Neural cell (in vitro differentiated cells): ENCODE measurements around the gene FAM43A. TPM values are rescaled to one million over a fixed set of nuclear protein-coding genes. Genes with fewer than 3 reads are reported as not detected.

Experiments used
- H2AFZ ChIP-seq: fragments of 200-600, 300-800 bp; sonication (generic), shearing (Covaris generic); 2 replicates; pipeline ENCODE4 v1.6.0; 2014; ENCODE audit warnings: low read depth, mild to moderate bottlenecking, antibody characterized with exemption, low read length, moderate library complexity
- H3F3A ChIP-seq: fragments of 200-600 bp; shearing (Covaris generic); 2 replicates; pipeline ENCODE4 v1.6.1; 2016; ENCODE audit warnings: mild to moderate bottlenecking, moderate library complexity, mixed read lengths, antibody characterized with exemption, low read length; ENCODE audit not compliant: insufficient read depth, poor library complexity, severe bottlenecking
- H3K27ac ChIP-seq: fragments of 200-600, 300-800 bp; sonication (generic), shearing (Covaris generic); 2 replicates; pipeline ENCODE4 v1.5.1; 2014; ENCODE audit warnings: mild to moderate bottlenecking, low read length, moderate library complexity
- H3K27me3 ChIP-seq: fragments of 300-800, 200-600 bp; sonication (generic), shearing (Covaris generic); 2 replicates; pipeline ENCODE4 v1.6.0; 2014; ENCODE audit warnings: mild to moderate bottlenecking, low read depth, low read length, moderate library complexity; ENCODE audit not compliant: insufficient read depth
- H3K36me3 ChIP-seq: fragments of 300-800, 200-600 bp; sonication (generic), shearing (Covaris generic); 2 replicates; pipeline ENCODE4 v1.5.1; 2014; ENCODE audit warnings: mild to moderate bottlenecking, antibody characterized with exemption, low read length, moderate library complexity; ENCODE audit not compliant: insufficient read depth
- H3K4me2 ChIP-seq: fragments of 300-800, 200-600 bp; sonication (generic), shearing (Covaris generic); 2 replicates; pipeline ENCODE4 v1.6.0; 2014; ENCODE audit warnings: mild to moderate bottlenecking, low read length
- H3K4me3 ChIP-seq: fragments of 300-800, 200-600 bp; sonication (generic), shearing (Covaris generic); 2 replicates; pipeline ENCODE4 v1.5.1; 2014; ENCODE audit warnings: mild to moderate bottlenecking, low read length, moderate library complexity
- H3K79me2 ChIP-seq: fragments of 200-600 bp; shearing (Covaris generic); replicated peaks from 2 replicates; pipeline ENCODE4 v1.6.0; 2014; ENCODE audit warnings: mild to moderate bottlenecking, low read length, moderate library complexity; ENCODE audit not compliant: insufficient read depth
- H3K9ac ChIP-seq: fragments of 300-800, 200-600 bp; sonication (generic), shearing (Covaris generic); 2 replicates; pipeline ENCODE4 v1.6.1; 2016; ENCODE audit warnings: mild to moderate bottlenecking, low read length, mixed read lengths
- H3K9me2 ChIP-seq: fragments of 200-600 bp; shearing (Covaris generic); 2 replicates; pipeline ENCODE4 v1.6.1; 2016; ENCODE audit warnings: mild to moderate bottlenecking, low read length, mixed read lengths; ENCODE audit not compliant: insufficient read depth
- H3K9me3 ChIP-seq: fragments of 200-600, 300-800 bp; sonication (generic), shearing (Covaris generic); 2 replicates; pipeline ENCODE4 v1.6.1; 2016; ENCODE audit warnings: mild to moderate bottlenecking, mixed run types, low read length, moderate library complexity, mixed read lengths
- H4K20me1 ChIP-seq: fragments of 200-600 bp; shearing (Covaris generic); 2 replicates; pipeline ENCODE4 v1.6.1; 2016; ENCODE audit warnings: mild to moderate bottlenecking, mixed run types; ENCODE audit not compliant: insufficient read depth
- CTCF ChIP-seq: fragments of 450-650 bp; IDR thresholded peaks from 2 replicates; pipeline ENCODE4 v1.5.1; 2014; ENCODE audit warnings: antibody characterized with exemption, mild to moderate bottlenecking, moderate library complexity; ENCODE audit not compliant: poor library complexity, severe bottlenecking
- EP300 ChIP-seq: fragments of 450-650 bp; conservative IDR thresholded peaks from 2 replicates; pipeline ENCODE4 v1.6.1; 2014; ENCODE audit warnings: antibody characterized with exemption, mild to moderate bottlenecking, moderate library complexity; ENCODE audit not compliant: poor library complexity, severe bottlenecking
- EZH2 ChIP-seq: fragments of 200-600, 300-800 bp; shearing (Covaris generic), sonication (generic); IDR thresholded peaks from 2 replicates; pipeline ENCODE4 v1.6.1; 2014; ENCODE audit warnings: antibody characterized with exemption, low read length, borderline replicate concordance, mild to moderate bottlenecking; ENCODE audit not compliant: insufficient read depth, poor library complexity, severe bottlenecking
- MXI1 ChIP-seq: fragments of 450-650 bp; conservative IDR thresholded peaks from 2 replicates; pipeline ENCODE4 v1.6.1; 2014; ENCODE audit warnings: antibody characterized with exemption, mild to moderate bottlenecking; ENCODE audit not compliant: poor library complexity, severe bottlenecking
- POLR2AphosphoS5 ChIP-seq: IDR thresholded peaks from 2 replicates; pipeline ENCODE4 v1.6.1; 2012
- RAD21 ChIP-seq: fragments of 450-650 bp; conservative IDR thresholded peaks from 2 replicates; pipeline ENCODE4 v1.6.1; 2014; ENCODE audit warnings: antibody characterized with exemption, mild to moderate bottlenecking, moderate library complexity
- REST ChIP-seq: IDR thresholded peaks from 2 replicates; pipeline ENCODE4 v1.6.1; 2012; ENCODE audit warnings: borderline replicate concordance
- SMC3 ChIP-seq: fragments of 450-650 bp; conservative IDR thresholded peaks from 2 replicates; pipeline ENCODE4 v1.6.1; 2014; ENCODE audit warnings: antibody characterized with exemption, mild to moderate bottlenecking, moderate library complexity; ENCODE audit not compliant: poor library complexity
- TAF1 ChIP-seq: IDR thresholded peaks from 2 replicates; pipeline ENCODE4 v1.6.1; 2012; ENCODE audit warnings: low read depth
- polyA plus RNA-seq: library from polyadenylated mRNA; depleted of rRNA; stranded (reverse); fragments of >200 nt; gene quantifications from 2 replicates; pipeline ENCODE4 v1.2.3, GENCODE V29; 2014

The FAM43A gene
- polyA plus RNA-seq, 1 donor from 2014 or later, result 0.59 TPM

- Histone ChIP-seq H3K27ac (peak overlapping the region; percentile 7), H3K36me3 (no peaks in the 10 kb centered on the region), H2AFZ (no peak overlapping the region), H3K9ac (peak overlapping the region; percentile 36), H3F3A (no peaks in the 10 kb centered on the region), H3K9me3 (no peaks in the 10 kb centered on the region), H3K4me2 (peak overlapping the region; percentile 73), H4K20me1 (no peaks in the 10 kb centered on the region), H3K79me2 (no peaks in the 10 kb centered on the region), H3K4me3 (peak overlapping the region; percentile 74), H3K27me3 (peaks cover 55% of the 10 kb centered on the region), H3K9me2 (no peaks in the 10 kb centered on the region)
- TF ChIP-seq POLR2AphosphoS5 (no peak), TAF1 (no peak), EZH2 (no peak), REST (no peak), CTCF (no peak), RAD21 (no peak), SMC3 (no peak), MXI1 (no peak), EP300 (no peak)
Observed at GRCh38 chr3:194686816-194687637, 1.3 kb downstream of the FAM43A start.

- Histone ChIP-seq H3F3A (no peaks in the 10 kb centered on the region), H3K9me2 (no peaks in the 10 kb centered on the region), H3K9me3 (no peaks in the 10 kb centered on the region), H3K4me3 (peak overlapping the region; percentile 74), H3K79me2 (no peaks in the 10 kb centered on the region), H4K20me1 (no peaks in the 10 kb centered on the region), H2AFZ (no peak overlapping the region), H3K27ac (no peak overlapping the region), H3K36me3 (no peaks in the 10 kb centered on the region), H3K27me3 (peaks cover 55% of the 10 kb centered on the region), H3K9ac (peak overlapping the region; percentile 36), H3K4me2 (peak overlapping the region; percentile 43)
- TF ChIP-seq RAD21, result peak; percentile 29
- TF ChIP-seq POLR2AphosphoS5, result peak; percentile 24
- no peak for TF ChIP-seq EP300
- no peak for TF ChIP-seq REST
- no peak for TF ChIP-seq TAF1
- TF ChIP-seq MXI1, result no peak
- TF ChIP-seq CTCF, result peak; percentile 65
- no peak for TF ChIP-seq EZH2
- TF ChIP-seq SMC3, result peak; percentile 48
Observed at GRCh38 chr3:194687638-194688199, 2.0 kb downstream of the FAM43A start.
